GM12878 (cell line): ENCODE results near the gene RBMS3. TPM values are rescaled to one million over a fixed set of nuclear protein-coding genes. Genes with fewer than 3 reads are reported as not detected.

Experiments used
- ATAC-seq: fragments of 200-7000 bp; cut with Tn5 transposase; 3 replicates; pipeline ENCODE4 v1.9.1; 2020; ENCODE audit warnings: mild to moderate bottlenecking, moderate library complexity
- BruUV-seq: library from RNA; stranded (reverse); fragments of 400-500 nt; replicated peaks from 2 replicates; lab custom pipeline; 2021; lab: Mats Ljungman, UMichigan
- CTCF ChIA-PET: fragments of 300-600 bp; sonication (Branson Sonifier 250); formaldehyde crosslinking; extraction: SDS; loops from one replicate; lab custom pipeline; 2021; ENCODE audit warnings: inconsistent platforms; lab: Yijun Ruan, JAX
- POLR2A ChIA-PET: fragments of 350-600 bp; formaldehyde crosslinking; extraction: SDS; loops from one replicate; lab custom pipeline; 2021; ENCODE audit warnings: inconsistent platforms; lab: Charles Lee
- RAD21 ChIA-PET: fragments of 300-600 bp; sonication (Branson Sonifier 250); formaldehyde crosslinking; loops from one replicate; lab custom pipeline; 2023; ENCODE audit warnings: antibody characterized with exemption; ENCODE audit not compliant: unreplicated experiment; lab: Charles Lee
- SMC1A ChIA-PET: fragments of 300-600 bp; sonication (Branson Sonifier 250); formaldehyde crosslinking; loops from one replicate; lab custom pipeline; 2023; ENCODE audit not compliant: unreplicated experiment, uncharacterized antibody; lab: Charles Lee
- DNase-seq: peaks from one replicate; pipeline ENCODE4 v3.0.0-alpha.2; 2011; ENCODE audit warnings: low read depth, low spot score
- FAIRE-seq: peaks from 3 replicates; lab custom pipeline; 2011; peaks lifted over from hg19 to GRCh38; lab: Jason Lieb, UNC
- H2AFZ ChIP-seq: 2 replicates; pipeline ENCODE4 v1.6.0; 2011; ENCODE audit warnings: low read depth, low read length, control low read depth; ENCODE audit not compliant: control insufficient read depth
- H3K27ac ChIP-seq: 2 replicates; pipeline ENCODE4 v1.5.1; 2011; ENCODE audit warnings: control low read depth; ENCODE audit not compliant: control insufficient read depth, insufficient read depth
- H3K27me3 ChIP-seq, 2 experiments: replicated peaks in 1 of 2; 2 replicates each; pipeline versions ENCODE4 v1.6.0 to v1.6.1; 2011; ENCODE audit warnings: low read length in 1 of 2; ENCODE audit not compliant: control insufficient read depth in 2 of 2, insufficient read depth in 2 of 2
- H3K36me3 ChIP-seq, 2 experiments: 2 replicates each; pipeline ENCODE4 v1.5.1; 2011; ENCODE audit warnings: low read length in 1 of 2; ENCODE audit not compliant: control insufficient read depth in 2 of 2, insufficient read depth in 2 of 2
- H3K4me1 ChIP-seq: 2 replicates; pipeline ENCODE4 v1.6.1; 2011; ENCODE audit warnings: mild to moderate bottlenecking, low read length, moderate library complexity, mixed read lengths; ENCODE audit not compliant: control insufficient read depth, insufficient read depth
- H3K4me2 ChIP-seq: 2 replicates; pipeline ENCODE4 v1.6.0; 2011; ENCODE audit warnings: control low read depth; ENCODE audit not compliant: control insufficient read depth, insufficient read depth
- H3K4me3 ChIP-seq: fragments of 200-600 bp; sonication (generic); 2 replicates; pipeline ENCODE4 v1.5.1; 2016
- H3K79me2 ChIP-seq: 2 replicates; pipeline ENCODE4 v1.6.0; 2011; ENCODE audit warnings: low read length; ENCODE audit not compliant: control insufficient read depth, insufficient read depth
- H3K9ac ChIP-seq: 2 replicates; pipeline ENCODE4 v1.8.0; 2011; ENCODE audit warnings: low read length, control low read depth, mixed read lengths; ENCODE audit not compliant: control insufficient read depth, insufficient read depth
- H3K9me3 ChIP-seq: replicated peaks from 3 replicates; pipeline ENCODE4 v1.5.1; 2011; ENCODE audit warnings: mild to moderate bottlenecking, low read length; ENCODE audit not compliant: control insufficient read depth, insufficient read depth
- H4K20me1 ChIP-seq: 2 replicates; pipeline ENCODE4 v1.6.0; 2011; ENCODE audit not compliant: control insufficient read depth, insufficient read depth
- ASH2L ChIP-seq: fragments of 300-600, 200-600 bp; sonication (generic); IDR thresholded peaks from 2 replicates; pipeline ENCODE4 v1.6.1; 2017; ENCODE audit warnings: low read depth, mild to moderate bottlenecking, borderline replicate concordance
- SPI1 ChIP-seq: IDR thresholded peaks from 2 replicates; pipeline ENCODE4 v1.6.1; 2011; ENCODE audit warnings: low read depth, mild to moderate bottlenecking, low read length, moderate library complexity, borderline replicate concordance; ENCODE audit not compliant: insufficient read depth
- STAT3 ChIP-seq: IDR thresholded peaks from 2 replicates; pipeline ENCODE4 v1.6.1; 2011; ENCODE audit warnings: low read depth, low read length, improper control_type of control experiment
- ZSCAN29 ChIP-seq: fragments of 450-650 bp; IDR thresholded peaks from 2 replicates; pipeline ENCODE4 v1.6.1; 2017; ENCODE audit warnings: mild to moderate bottlenecking, moderate library complexity
- WGBS: methylation state at CpG from one replicate; pipeline ENCODE4 v1.1.6; 2016; ENCODE audit warnings: low lambda C conversion rate; ENCODE audit not compliant: insufficient replicate concordance, insufficient coverage; ENCODE audit errors: missing lambda C conversion rate; 5-methylcytosine and 5-hydroxymethylcytosine counted together
- in situ Hi-C: fragments of 300-500 bp; cut with MboI; formaldehyde crosslinking; loops from 9 replicates; pipeline ENCODE4 v1.14.3; 2018; ENCODE audit warnings: mixed read lengths
- intact Hi-C: fragments of 100-400 bp; cut with micrococcal nuclease; formaldehyde crosslinking; loops from one replicate; pipeline ENCODE4 v1.14.2; 2022; ENCODE audit not compliant: unreplicated experiment
- polyA plus RNA-seq, 11 experiments: library from polyadenylated mRNA; depleted of rRNA in 4 of 11; unstranded in 6 of 11; stranded (reverse) in 5 of 11; fragments of >200 nt; fragmentation: Nextera tagmentation in 4 of 11; fragmentation: Illumina TruSeq in 1 of 11; extraction: Ambion mirVana in 4 of 11; extraction: Trizol in 1 of 11; gene quantifications; 1 replicate in 1 of 11; 2 replicates in 10 of 11; pipeline versions ENCODE4 v1.2.1 to v1.2.3, GENCODE V29; 2011 to 2016; ENCODE audit warnings: inconsistent platforms in 2 of 11, missing spikeins in 2 of 11, low read depth in 1 of 11
- total RNA-seq, 4 experiments: library from RNA; depleted of rRNA in 3 of 4; stranded (reverse); fragments of >200 nt in 3 of 4; fragmentation: Illumina TruSeq in 1 of 4; extraction: Trizol in 1 of 4; gene quantifications; 2 replicates each; pipeline versions ENCODE4 v1.2.1 to v1.2.3, GENCODE V29; 2013 to 2021
- TF ChIP-seq, protein P1 (sequence below): fragments of 450-650 bp; IDR thresholded peaks from 2 replicates; pipeline ENCODE4 v1.6.1; 2017; ENCODE audit warnings: mild to moderate bottlenecking, low read depth, inconsistent platforms; ENCODE audit not compliant: poor library complexity, severe bottlenecking
- TF ChIP-seq, protein P2 (sequence below): fragments of 450-650 bp; IDR thresholded peaks from 2 replicates; pipeline ENCODE4 v1.6.1; 2017; ENCODE audit warnings: mild to moderate bottlenecking, moderate library complexity
- TF ChIP-seq, protein P3 (sequence below): fragments of 450-650 bp; IDR thresholded peaks from 2 replicates; pipeline ENCODE4 v1.6.1; 2016; ENCODE audit warnings: mild to moderate bottlenecking, moderate library complexity, borderline replicate concordance

The RBMS3 gene
- total and polyA plus RNA-seq, 10 of the 15 experiments (the other 5 are each of a cell fraction or from before 2014, with no cell fraction given), result 0.79 to 4.7 (median 3.1) TPM

DNA sequence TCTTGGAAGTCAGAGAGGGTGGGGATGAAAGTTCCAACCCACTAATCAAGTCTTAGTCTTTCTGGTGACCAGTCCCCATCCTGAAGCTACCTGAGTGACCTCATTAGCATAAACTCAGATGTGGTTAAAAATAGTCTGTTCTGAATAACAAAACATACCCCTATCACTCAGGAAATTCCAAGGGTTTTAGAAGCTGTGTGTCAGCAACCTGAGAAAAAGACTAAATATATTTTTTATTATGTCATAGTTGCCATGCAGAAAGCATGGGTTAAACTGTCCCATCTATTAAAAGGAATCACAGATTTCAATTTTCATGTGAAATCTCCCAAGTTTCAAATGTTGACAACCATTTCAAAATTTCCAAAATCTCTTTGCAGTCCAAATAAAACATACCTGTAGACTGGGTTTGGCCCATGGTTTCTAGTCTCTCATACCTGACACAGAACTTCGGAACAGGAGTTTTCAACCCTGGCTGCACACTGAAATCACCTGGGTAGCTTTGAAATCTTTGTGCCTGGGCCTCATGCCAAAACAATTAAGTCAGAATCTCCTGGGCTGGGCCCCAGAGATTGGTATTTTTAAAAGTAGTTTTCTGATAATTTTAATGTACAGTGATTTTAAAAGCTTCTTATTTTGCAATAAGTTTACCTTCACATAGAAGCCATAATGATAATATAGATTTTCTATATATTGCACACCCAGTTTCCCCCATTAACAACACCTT is 476.3 kb downstream of the RBMS3 start:
- FAIRE-seq, result no peak
- Histone ChIP-seq H2AFZ (no peak overlapping the region), H3K9ac (no peak overlapping the region), H3K27me3 (no peaks in the 10 kb centered on the region), H3K9me3 (no peaks in the 10 kb centered on the region), H3K4me1 (no peaks in the 10 kb centered on the region), H4K20me1 (no peaks in the 10 kb centered on the region), H3K4me3 (no peak overlapping the region), H3K4me2 (no peak overlapping the region), H3K79me2 (no peaks in the 10 kb centered on the region), H3K27ac (no peak overlapping the region), H3K36me3 (no peaks in the 10 kb centered on the region)
- 0% methylated on average over 1 of the region's 1 CpG for WGBS
- no peak for ATAC-seq
- BruUV-seq, result no TSS peak
- ChIA-PET POLR2A (no interaction called here), SMC1A (interaction anchor here (0.9 to 1.2 kb wide), 3 partner anchors 15 to 840 kb away, joined by 3 to 6 read pairs (median 3); no protein-coding TSS in a partner anchor), RAD21 (interaction anchor here (1.1 kb wide), 1 partner anchor 143 kb away, joined by 3 read pairs; no protein-coding TSS in a partner anchor), CTCF (interaction anchor here (0.6 kb wide), 1 partner anchor 44 kb away, joined by 3 read pairs; no protein-coding TSS in a partner anchor)
- intact Hi-C loops (no loop called here), in situ Hi-C loops (no loop called here)
- DNase-seq, result no peak
- TF ChIP-seq ZSCAN29 (no peak), ASH2L (no peak), SPI1 (no peak), STAT3 (no peak)
- TF ChIP-seq, protein P1, sequence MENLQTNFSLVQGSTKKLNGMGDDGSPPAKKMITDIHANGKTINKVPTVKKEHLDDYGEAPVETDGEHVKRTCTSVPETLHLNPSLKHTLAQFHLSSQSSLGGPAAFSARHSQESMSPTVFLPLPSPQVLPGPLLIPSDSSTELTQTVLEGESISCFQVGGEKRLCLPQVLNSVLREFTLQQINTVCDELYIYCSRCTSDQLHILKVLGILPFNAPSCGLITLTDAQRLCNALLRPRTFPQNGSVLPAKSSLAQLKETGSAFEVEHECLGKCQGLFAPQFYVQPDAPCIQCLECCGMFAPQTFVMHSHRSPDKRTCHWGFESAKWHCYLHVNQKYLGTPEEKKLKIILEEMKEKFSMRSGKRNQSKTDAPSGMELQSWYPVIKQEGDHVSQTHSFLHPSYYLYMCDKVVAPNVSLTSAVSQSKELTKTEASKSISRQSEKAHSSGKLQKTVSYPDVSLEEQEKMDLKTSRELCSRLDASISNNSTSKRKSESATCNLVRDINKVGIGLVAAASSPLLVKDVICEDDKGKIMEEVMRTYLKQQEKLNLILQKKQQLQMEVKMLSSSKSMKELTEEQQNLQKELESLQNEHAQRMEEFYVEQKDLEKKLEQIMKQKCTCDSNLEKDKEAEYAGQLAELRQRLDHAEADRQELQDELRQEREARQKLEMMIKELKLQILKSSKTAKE, result no peak
- TF ChIP-seq, protein P2, sequence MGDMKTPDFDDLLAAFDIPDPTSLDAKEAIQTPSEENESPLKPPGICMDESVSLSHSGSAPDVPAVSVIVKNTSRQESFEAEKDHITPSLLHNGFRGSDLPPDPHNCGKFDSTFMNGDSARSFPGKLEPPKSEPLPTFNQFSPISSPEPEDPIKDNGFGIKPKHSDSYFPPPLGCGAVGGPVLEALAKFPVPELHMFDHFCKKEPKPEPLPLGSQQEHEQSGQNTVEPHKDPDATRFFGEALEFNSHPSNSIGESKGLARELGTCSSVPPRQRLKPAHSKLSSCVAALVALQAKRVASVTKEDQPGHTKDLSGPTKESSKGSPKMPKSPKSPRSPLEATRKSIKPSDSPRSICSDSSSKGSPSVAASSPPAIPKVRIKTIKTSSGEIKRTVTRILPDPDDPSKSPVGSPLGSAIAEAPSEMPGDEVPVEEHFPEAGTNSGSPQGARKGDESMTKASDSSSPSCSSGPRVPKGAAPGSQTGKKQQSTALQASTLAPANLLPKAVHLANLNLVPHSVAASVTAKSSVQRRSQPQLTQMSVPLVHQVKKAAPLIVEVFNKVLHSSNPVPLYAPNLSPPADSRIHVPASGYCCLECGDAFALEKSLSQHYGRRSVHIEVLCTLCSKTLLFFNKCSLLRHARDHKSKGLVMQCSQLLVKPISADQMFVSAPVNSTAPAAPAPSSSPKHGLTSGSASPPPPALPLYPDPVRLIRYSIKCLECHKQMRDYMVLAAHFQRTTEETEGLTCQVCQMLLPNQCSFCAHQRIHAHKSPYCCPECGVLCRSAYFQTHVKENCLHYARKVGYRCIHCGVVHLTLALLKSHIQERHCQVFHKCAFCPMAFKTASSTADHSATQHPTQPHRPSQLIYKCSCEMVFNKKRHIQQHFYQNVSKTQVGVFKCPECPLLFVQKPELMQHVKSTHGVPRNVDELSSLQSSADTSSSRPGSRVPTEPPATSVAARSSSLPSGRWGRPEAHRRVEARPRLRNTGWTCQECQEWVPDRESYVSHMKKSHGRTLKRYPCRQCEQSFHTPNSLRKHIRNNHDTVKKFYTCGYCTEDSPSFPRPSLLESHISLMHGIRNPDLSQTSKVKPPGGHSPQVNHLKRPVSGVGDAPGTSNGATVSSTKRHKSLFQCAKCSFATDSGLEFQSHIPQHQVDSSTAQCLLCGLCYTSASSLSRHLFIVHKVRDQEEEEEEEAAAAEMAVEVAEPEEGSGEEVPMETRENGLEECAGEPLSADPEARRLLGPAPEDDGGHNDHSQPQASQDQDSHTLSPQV, result no peak
- TF ChIP-seq, protein P3, sequence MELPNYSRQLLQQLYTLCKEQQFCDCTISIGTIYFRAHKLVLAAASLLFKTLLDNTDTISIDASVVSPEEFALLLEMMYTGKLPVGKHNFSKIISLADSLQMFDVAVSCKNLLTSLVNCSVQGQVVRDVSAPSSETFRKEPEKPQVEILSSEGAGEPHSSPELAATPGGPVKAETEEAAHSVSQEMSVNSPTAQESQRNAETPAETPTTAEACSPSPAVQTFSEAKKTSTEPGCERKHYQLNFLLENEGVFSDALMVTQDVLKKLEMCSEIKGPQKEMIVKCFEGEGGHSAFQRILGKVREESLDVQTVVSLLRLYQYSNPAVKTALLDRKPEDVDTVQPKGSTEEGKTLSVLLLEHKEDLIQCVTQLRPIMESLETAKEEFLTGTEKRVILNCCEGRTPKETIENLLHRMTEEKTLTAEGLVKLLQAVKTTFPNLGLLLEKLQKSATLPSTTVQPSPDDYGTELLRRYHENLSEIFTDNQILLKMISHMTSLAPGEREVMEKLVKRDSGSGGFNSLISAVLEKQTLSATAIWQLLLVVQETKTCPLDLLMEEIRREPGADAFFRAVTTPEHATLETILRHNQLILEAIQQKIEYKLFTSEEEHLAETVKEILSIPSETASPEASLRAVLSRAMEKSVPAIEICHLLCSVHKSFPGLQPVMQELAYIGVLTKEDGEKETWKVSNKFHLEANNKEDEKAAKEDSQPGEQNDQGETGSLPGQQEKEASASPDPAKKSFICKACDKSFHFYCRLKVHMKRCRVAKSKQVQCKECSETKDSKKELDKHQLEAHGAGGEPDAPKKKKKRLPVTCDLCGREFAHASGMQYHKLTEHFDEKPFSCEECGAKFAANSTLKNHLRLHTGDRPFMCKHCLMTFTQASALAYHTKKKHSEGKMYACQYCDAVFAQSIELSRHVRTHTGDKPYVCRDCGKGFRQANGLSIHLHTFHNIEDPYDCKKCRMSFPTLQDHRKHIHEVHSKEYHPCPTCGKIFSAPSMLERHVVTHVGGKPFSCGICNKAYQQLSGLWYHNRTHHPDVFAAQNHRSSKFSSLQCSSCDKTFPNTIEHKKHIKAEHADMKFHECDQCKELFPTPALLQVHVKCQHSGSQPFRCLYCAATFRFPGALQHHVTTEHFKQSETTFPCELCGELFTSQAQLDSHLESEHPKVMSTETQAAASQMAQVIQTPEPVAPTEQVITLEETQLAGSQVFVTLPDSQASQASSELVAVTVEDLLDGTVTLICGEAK, result no peak
